GM19395 (cell line): Measurements from ENCODE around the gene TMCC1.
"Not testable (repeated sequence)": the region's sequence is repeated elsewhere in the genome, so short reads cannot be mapped to it uniquely, and the experiment has no call there.

Experiments used
- ATAC-seq: cut with Tn5 transposase; IDR thresholded peaks from one replicate; pipeline ENCODE4 v1.9.1; 2021; ENCODE audit warnings: mild to moderate bottlenecking, moderate library complexity; ENCODE audit not compliant: unreplicated experiment

TMCC1 gene

GRCh38 chr3:129735638-129736037 lies 157.9 kb downstream of the TMCC1 start:
- no peak for ATAC-seq

GRCh38 chr3:129734449-129734848 lies 159.1 kb downstream of the TMCC1 start:
- ATAC-seq, result no peak

DNA sequence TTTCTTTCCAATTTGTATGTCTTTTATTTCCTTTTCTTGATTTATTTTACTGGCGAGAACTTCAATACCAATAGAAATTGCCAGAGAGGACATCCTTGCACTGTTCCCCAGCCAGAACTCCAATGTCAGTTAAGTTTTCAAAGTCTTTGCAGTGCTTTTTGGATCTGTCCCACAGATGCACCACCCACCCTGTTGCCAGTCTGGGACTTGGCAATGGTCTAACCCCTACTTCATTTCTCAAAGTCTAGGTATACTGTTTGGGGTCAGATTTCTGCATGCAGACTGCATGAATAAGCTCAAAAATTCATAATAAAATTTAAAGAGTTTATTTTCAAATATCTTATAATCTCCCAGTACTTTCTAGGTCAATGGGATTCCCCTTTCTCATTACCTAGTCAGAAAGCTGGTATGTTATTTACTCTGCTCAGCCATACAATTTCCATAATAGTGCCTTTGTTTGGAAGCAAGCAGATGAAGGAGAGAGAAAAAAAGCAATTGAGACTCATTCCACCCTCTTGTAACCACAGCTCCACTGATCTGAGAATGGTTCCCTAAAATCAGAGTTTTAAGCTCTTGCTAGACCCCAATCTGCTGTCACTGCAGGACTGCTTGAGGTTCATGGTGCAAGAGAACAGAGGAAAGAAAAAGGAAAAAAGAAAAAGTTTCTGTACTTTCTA lies 161.2 kb downstream of the TMCC1 start:
- no peak for ATAC-seq

GRCh38 chr3:129727707-129728106 lies 165.8 kb downstream of the TMCC1 start:
- ATAC-seq, result no peak

DNA sequence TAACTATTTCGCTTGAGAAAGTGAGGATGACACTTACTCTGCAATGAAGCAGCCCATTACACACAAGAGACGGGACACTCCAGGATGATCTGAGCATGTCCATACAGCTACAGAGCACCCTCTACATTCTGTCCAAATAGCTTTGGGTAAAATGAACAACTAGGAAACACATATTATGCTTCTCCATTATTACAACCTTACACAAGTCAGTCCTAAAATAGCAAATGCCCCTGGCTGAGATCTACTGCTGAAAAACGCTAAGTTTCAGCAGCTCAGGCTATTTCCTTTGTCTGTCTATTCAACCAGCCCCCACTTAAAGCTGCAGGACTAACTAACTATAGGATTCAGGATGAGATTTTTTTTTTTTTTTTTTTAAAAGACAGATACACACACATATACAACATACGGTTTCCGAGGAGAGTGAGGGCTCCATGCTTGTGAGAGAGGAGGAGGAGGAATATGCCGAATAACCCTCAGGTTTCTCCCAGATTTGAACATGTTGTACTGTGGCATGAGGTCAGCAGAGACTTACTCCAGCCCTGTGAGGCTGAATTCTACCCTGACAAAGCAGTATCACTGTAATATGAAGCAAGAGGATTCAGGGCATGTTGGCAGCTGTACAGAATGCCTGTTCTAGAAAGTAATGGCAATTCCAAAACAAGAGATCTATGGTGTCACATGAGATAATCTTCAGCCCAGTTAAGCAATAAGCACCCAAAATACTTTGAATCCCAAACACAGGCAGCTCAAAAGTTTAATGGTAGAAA lies 169.8 kb downstream of the TMCC1 start:
- ATAC-seq, result no peak

DNA sequence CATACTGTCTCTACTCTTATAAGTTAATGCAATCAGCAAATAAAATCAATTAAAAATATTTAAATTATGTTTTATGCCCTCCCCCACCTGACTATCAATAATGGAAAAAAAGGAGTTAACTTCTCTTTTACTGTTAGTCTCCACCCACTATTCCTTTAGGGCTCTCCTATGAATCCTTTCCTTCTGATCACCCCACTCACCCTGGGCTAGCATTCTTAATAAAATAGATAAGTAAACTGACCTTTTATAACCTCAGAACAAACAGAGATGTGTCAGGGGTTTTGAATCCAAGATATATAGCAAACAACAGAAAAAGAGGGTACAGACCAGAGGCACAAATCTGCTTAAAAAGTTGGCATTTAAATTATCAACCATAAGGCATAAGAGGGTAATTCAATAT lies 171.0 kb downstream of the TMCC1 start:
- no peak for ATAC-seq

DNA sequence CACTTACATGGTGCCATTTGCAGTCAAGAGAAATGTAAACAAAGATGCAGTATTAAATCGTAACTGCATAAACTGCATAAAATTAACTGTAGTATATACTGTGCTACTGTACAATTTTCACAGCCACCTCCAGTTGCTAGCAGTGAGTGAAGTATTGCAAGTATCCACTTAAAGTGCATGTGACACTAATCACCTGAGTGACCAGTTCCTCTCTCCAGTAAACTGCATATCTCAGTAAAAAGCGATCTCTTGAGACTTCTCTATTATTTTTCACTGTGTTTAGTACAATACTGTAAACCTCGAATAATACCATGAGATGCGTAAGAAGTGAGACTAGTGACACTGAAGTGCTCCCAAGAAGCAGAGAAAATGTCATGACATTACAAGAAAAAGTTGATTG lies 175.3 kb downstream of the TMCC1 start:
- ATAC-seq, result no peak

GRCh38 chr3:129715854-129716253 lies 177.7 kb downstream of the TMCC1 start:
- no peak for ATAC-seq

DNA sequence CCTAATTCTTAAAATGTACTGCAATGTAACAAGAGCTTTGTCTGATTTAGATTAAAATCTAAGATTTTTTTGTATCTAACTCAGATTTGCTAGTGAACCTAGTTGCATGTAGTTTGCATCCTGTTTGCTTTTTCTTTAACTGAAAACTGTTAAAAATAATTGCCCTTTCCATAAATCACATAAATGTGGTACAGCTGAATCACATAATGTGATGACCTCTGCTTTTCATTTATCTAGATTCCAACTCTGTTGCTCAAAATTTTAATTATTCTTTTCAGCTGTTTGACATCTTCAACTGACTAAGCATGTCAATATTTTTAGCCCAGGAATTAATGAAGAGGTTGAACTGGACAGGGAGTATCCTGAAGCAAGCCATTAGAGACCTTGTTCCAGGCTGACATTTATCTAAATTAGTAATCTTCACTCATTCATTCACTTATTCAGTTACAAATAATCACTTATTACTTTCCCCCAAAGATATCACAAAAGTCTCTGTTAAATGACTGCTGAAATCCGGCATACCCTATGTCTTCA lies 185.1 kb downstream of the TMCC1 start:
- no peak for ATAC-seq

DNA sequence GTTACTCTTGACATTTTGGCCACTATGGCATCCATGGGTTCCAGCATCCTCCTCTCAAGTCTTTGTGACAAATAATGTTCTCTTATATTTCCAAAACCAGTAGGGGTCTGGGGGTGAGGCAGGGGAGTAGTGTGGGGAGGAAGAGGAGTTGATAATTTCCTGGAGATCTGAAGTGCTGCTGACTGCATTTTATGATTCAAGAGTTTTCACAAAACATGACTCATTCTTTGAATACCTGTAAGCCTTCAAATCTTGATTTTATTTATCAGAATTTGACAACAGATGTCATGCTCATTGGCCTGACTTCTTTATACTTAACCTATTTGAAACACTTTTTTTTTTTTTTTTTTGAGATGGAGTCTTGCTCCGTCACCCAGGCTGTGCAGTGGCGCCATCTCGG lies 188.2 kb downstream of the TMCC1 start:
- ATAC-seq, result no peak

DNA sequence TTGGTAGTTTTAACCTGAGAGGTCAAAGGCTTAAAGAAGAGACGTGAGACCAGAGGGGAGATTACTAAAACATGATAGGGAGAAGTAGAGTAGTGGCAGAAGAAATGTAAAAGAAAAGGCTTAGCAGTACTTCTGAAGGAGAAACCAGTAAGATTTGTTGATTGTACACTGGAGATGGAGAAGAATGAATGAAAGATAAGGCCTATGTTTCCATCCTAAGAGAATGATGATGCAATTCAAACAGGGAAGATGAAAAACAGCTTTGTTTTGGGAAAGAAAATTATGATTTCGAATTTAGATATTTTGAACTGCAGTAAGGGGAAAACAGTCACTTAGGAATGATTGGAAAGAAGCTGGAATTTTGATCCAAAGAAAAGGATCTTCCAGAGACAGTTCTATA lies 189.6 kb downstream of the TMCC1 start:
- no peak for ATAC-seq

- ATAC-seq, result no peak
These were observed 190.4 kb downstream of the TMCC1 start for GRCh38 chr3:129702934-129703712.

- no peak for ATAC-seq
These were observed 192.3 kb downstream of the TMCC1 start for GRCh38 chr3:129701161-129701560.

DNA sequence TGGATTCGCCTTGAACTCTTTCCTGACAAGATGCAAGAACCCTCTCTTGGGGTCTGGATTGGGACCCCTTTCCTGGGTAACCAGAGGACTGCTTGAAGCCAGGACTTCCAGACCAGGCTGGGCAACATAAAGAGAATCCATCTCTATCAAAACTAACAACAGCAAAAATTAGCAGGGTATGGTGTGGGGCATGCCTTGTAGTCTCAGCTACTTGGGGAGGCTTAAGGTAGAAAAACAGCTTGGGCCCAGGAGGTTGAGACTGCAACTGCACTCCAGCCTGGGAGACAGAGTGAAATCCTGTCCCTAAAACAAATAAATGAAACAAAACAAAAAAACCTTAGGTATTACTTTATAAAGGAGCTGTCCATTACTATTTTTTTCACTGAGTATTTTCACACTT lies 193.9 kb downstream of the TMCC1 start:
- ATAC-seq, result no peak

- no peak for ATAC-seq
These were observed 194.3 kb downstream of the TMCC1 start for GRCh38 chr3:129699199-129699598.

DNA sequence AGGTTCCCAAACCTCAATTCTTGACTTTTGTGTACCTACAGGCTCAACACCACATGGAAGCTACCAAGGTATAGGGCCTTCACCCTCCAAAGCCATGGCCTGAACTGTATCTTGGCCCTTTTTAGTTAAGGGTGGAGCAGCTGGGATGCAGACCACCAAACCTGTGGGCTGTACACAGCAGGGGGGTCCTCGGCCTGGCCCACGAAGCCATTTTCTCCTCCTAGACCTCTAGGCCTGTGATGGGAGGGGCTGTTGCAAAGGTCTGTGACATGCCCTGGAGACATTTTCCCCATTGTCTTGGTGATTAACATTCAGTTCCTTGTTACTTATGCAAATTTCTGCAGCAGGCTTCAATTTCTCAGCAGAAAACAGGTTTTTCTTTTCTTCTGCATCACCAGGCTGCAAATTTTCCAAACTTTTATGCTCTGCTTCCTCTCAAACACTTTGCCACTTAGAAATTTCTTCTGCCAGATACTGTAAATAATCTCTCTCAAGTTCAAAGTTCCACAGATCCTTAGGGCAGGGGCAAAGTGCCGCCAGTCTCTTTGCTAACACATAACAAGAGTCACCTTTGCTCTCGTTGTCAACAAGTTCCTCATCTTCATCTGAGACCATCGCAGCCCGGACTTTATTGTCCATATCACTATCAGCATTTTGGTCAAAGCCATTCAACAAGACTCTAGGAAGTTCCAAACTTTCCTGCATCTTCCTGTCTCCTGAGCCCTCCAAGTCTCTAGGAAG lies 196.1 kb downstream of the TMCC1 start:
- no peak for ATAC-seq

GRCh38 chr3:129696430-129696829 lies 197.1 kb downstream of the TMCC1 start:
- ATAC-seq, result not testable (repeated sequence)

DNA sequence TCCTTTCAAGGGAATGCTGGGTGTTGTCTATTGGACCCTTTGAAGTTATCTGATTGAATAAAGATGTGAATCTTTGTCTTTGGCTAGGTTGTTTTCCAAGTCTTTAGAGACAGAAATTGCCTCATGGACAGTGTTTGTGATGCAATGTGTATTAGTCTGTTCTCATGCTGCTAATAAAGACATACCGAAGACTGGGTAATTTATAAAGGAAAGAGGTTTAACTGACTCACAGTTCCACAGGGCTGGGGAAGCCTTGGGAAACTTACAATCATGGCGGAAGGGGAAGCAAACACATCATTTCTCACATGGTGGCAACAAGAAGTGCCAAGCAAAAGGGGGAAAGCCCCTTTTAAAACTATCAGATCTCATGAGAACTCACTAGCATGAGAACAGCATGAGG lies 198.3 kb downstream of the TMCC1 start:
- ATAC-seq, result no peak

- ATAC-seq, result no peak
These were observed 199.3 kb downstream of the TMCC1 start for GRCh38 chr3:129694228-129694627.

- ATAC-seq, result no peak
These were observed 200.8 kb downstream of the TMCC1 start for GRCh38 chr3:129692743-129693142.

- no peak for ATAC-seq
These were observed 202.5 kb downstream of the TMCC1 start for GRCh38 chr3:129690963-129691362.
